NCI-H526 (cell line): ENCODE results near the gene ARL2BP.

ENCODE experiments used
- DNase-seq, 2 experiments: peaks; one replicate each; lab custom pipeline; 2025; lab: John Stamatoyannopoulos, UW

The ARL2BP gene

GRCh38 chr16:57283214-57283958 lies 38.3 kb downstream of the ARL2BP start:
- no peak for DNase-seq

- DNase-seq: no peak
These were observed 38.8 kb downstream of the ARL2BP start for GRCh38 chr16:57283959-57284208.

GRCh38 chr16:57284209-57284951 lies 39.3 kb downstream of the ARL2BP start, which contains the start of gene PLLP:
PLLP (minus strand) TSS chr16:57284672; CDS start chr16:57284540, 132 bp downstream.
- peak in 1 of 2 experiments; percentile 59 for DNase-seq

- DNase-seq: no peak
These were observed 39.9 kb downstream of the ARL2BP start for GRCh38 chr16:57284952-57285363.

- DNase-seq: no peak
These were observed 40.3 kb downstream of the ARL2BP start for GRCh38 chr16:57285379-57285778.

GRCh38 chr16:57289391-57290257 lies 44.6 kb downstream of the ARL2BP start:
- DNase-seq: no peak

- DNase-seq: no peak
These were observed 52.8 kb downstream of the ARL2BP start for GRCh38 chr16:57297856-57298255.

GRCh38 chr16:57299009-57299718 lies 54.1 kb downstream of the ARL2BP start:
- peak; percentile 74 to 81 for DNase-seq

- peak; percentile 86 to 88 for DNase-seq
These were observed 54.8 kb downstream of the ARL2BP start for GRCh38 chr16:57299719-57300386.

- DNase-seq: peak; percentile 96 to 97
These were observed 55.5 kb downstream of the ARL2BP start for GRCh38 chr16:57300387-57301125.

GRCh38 chr16:57301126-57301817 lies 56.2 kb downstream of the ARL2BP start:
- DNase-seq: no peak
